ENCODE measurements around the gene VSTM4. TPM values are rescaled to one million over a fixed set of nuclear protein-coding genes. Genes with fewer than 3 reads are reported as not detected.

The VSTM4 gene
- total RNA-seq, 1 experiment from 2014 or later = 0.72 TPM

GRCh38 chr10:48993627-48994026, 121.7 kb downstream of the VSTM4 start:
- no peak for ATAC-seq
- no peaks in the 10 kb centered on the region for H3K27me3 Mint-ChIP-seq (ENCODE audit: low read depth)
- CTCF ChIA-PET = no interaction called here
- DNase-seq (ENCODE audit: low spot score) = no peak
- H3K36me3 Mint-ChIP-seq = no peaks in the 10 kb centered on the region
- POLR2A ChIA-PET = no interaction called here
- TF ChIP-seq MLX (CRISPR knock-in tag; IDR thresholded peaks at IDR 0.05) (no peak), SMAD3 (CRISPR knock-in tag; IDR thresholded peaks at IDR 0.05; ENCODE audit: borderline replicate concordance) (no peak), CBFB (CRISPR knock-in tag; IDR thresholded peaks at IDR 0.05; ENCODE audit: low read depth) (no peak), FOXK1 (CRISPR knock-in tag; IDR thresholded peaks at IDR 0.05) (no peak), SMAD4 (CRISPR knock-in tag; IDR thresholded peaks at IDR 0.05) (no peak)
- no peaks in the 10 kb centered on the region for H3K4me1 Mint-ChIP-seq
- no peaks in the 10 kb centered on the region; the same call in 1 of the 2 replicates for H3K9me3 Mint-ChIP-seq
- no peak overlapping the region for H3K4me3 Mint-ChIP-seq
- H3K27ac Mint-ChIP-seq = no peak overlapping the region

DNA sequence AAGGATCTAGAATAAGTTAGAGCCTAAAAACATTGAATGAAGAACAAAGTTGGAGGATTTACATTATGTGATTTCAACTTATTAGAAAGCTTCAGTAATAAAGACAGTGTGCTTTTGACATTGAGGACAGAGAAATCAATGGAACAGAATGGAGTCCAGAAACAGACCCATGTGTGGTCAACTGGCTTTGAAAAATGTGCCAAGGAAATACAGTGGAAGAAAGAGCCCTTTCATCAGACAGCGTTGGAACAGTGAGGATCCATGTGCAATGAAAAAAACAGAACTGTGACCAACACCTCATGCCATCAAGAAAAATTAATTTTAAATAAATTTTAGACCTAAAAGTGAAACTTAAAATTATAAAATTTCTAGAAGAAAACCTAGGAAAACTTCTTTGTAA, 125.1 kb downstream of the VSTM4 start:
- H3K9me3 Mint-ChIP-seq = no peaks in the 10 kb centered on the region; the same call in 1 of the 2 replicates
- no peaks in the 10 kb centered on the region for H3K4me1 Mint-ChIP-seq

More for the DNA sequence above, 125.1 kb downstream of the VSTM4 start:
- ATAC-seq (no peak), DNase-seq (ENCODE audit: low spot score) (no peak)
- no peak for TF ChIP-seq PRDM15 (CRISPR knock-in tag; IDR thresholded peaks at IDR 0.05)
- no peak for TF ChIP-seq ZNF317 (CRISPR knock-in tag; IDR thresholded peaks at IDR 0.05; ENCODE audit: borderline replicate concordance, low read depth)
- TF ChIP-seq, protein P1, sequence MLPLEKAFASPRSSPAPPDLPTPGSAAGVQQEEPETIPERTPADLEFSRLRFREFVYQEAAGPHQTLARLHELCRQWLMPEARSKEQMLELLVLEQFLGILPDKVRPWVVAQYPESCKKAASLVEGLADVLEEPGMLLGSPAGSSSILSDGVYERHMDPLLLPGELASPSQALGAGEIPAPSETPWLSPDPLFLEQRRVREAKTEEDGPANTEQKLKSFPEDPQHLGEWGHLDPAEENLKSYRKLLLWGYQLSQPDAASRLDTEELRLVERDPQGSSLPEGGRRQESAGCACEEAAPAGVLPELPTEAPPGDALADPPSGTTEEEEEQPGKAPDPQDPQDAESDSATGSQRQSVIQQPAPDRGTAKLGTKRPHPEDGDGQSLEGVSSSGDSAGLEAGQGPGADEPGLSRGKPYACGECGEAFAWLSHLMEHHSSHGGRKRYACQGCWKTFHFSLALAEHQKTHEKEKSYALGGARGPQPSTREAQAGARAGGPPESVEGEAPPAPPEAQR (CRISPR knock-in tag; IDR thresholded peaks at IDR 0.05) = no peak
- TF ChIP-seq, protein P2, sequence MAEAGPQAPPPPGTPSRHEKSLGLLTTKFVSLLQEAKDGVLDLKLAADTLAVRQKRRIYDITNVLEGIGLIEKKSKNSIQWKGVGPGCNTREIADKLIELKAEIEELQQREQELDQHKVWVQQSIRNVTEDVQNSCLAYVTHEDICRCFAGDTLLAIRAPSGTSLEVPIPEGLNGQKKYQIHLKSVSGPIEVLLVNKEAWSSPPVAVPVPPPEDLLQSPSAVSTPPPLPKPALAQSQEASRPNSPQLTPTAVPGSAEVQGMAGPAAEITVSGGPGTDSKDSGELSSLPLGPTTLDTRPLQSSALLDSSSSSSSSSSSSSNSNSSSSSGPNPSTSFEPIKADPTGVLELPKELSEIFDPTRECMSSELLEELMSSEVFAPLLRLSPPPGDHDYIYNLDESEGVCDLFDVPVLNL (CRISPR knock-in tag; IDR thresholded peaks at IDR 0.05; ENCODE audit: borderline replicate concordance, low read depth) = no peak
- TF ChIP-seq GABPB1 (CRISPR knock-in tag; IDR thresholded peaks at IDR 0.05) = no peak
- no peak for TF ChIP-seq FOXP4 (CRISPR knock-in tag; IDR thresholded peaks at IDR 0.05)
- TF ChIP-seq MXD4 (CRISPR knock-in tag; IDR thresholded peaks at IDR 0.05; ENCODE audit: borderline replicate concordance) = no peak
- no peak for TF ChIP-seq SOX15 (CRISPR knock-in tag; IDR thresholded peaks at IDR 0.05)
- no peak for TF ChIP-seq NR2C2 (CRISPR knock-in tag; IDR thresholded peaks at IDR 0.05)
- TF ChIP-seq ZNF423 (CRISPR knock-in tag; IDR thresholded peaks at IDR 0.05) = no peak
- Mint-ChIP-seq H3K4me3 (no peak overlapping the region), H3K27me3 (ENCODE audit: low read depth) (no peaks in the 10 kb centered on the region), H3K27ac (no peak overlapping the region), H3K36me3 (no peaks in the 10 kb centered on the region)
- ChIA-PET POLR2A (no interaction called here), CTCF (interaction anchor here (0.8 to 1.2 kb wide), 3 partner anchors 171 to 334 kb away, joined by 3 to 7 read pairs (median 6); no protein-coding TSS in a partner anchor)

Data from WTC11 (cell line).